HAP-1 (cell line): Measurements from ENCODE around the gene HPX.

Source experiments
- DNase-seq, 2 experiments: peaks; one replicate each; pipeline ENCODE4 v3.0.0-alpha.2; 2016 to 2020; ENCODE audit warnings: low spot score in 2 of 2
- H3K27me3 ChIP-seq: fragments of 250-450 bp; sonication (Bioruptor Pico); 2 replicates; pipeline ENCODE4 v1.5.1; 2020; ENCODE audit warnings: low read depth, mild to moderate bottlenecking, moderate library complexity
- H3K36me3 ChIP-seq: fragments of 250-450 bp; sonication (Bioruptor Pico); replicated peaks from 2 replicates; pipeline ENCODE4 v1.5.1; 2020; ENCODE audit warnings: mild to moderate bottlenecking
- H3K4me1 ChIP-seq: fragments of 250-450 bp; sonication (Bioruptor Pico); 2 replicates; pipeline ENCODE4 v1.5.1; 2020; ENCODE audit warnings: mild to moderate bottlenecking
- H3K4me3 ChIP-seq: fragments of 250-450 bp; sonication (Bioruptor Pico); 2 replicates; pipeline ENCODE4 v1.5.1; 2020; ENCODE audit warnings: mild to moderate bottlenecking, moderate library complexity
- H3K9me3 ChIP-seq: fragments of 250-450 bp; sonication (Bioruptor Pico); 2 replicates; pipeline ENCODE4 v1.5.1; 2020; ENCODE audit warnings: mild to moderate bottlenecking, moderate library complexity
- in situ Hi-C: fragments of 300-500 bp; cut with MboI; formaldehyde crosslinking; loops from 3 replicates; pipeline ENCODE4 v1.14.3; 2020; ENCODE audit warnings: low sequenced_read_pairs, inconsistent platforms, mixed read lengths

The HPX gene

GRCh38 chr11:6387811-6388599 is 52.8 kb downstream of the HPX start:
- Histone ChIP-seq H3K36me3 (no peaks in the 10 kb centered on the region; the same call in 1 of the 2 replicates), H3K4me3 (no peak overlapping the region), H3K9me3 (no peaks in the 10 kb centered on the region), H3K27me3 (no peaks in the 10 kb centered on the region), H3K4me1 (peaks cover 46% of the 10 kb centered on the region)
- peak in 1 of 2 experiments; percentile 24 for DNase-seq
- in situ Hi-C loops, result no loop called here

GRCh38 chr11:6385046-6385777 is 55.6 kb downstream of the HPX start:
- no peaks in the 10 kb centered on the region for H3K9me3 ChIP-seq
- no peaks in the 10 kb centered on the region for H3K36me3 ChIP-seq
- peaks cover 50% of the 10 kb centered on the region for H3K4me1 ChIP-seq
- DNase-seq, result peak; percentile 65 to 85
- H3K27me3 ChIP-seq, result no peaks in the 10 kb centered on the region
- no peak overlapping the region for H3K4me3 ChIP-seq
- in situ Hi-C loops, result no loop called here
